HUES48 (cell line): Measurements from ENCODE around the gene ENPP6.
"Not testable (repeated sequence)": the region's sequence is repeated elsewhere in the genome, so short reads cannot be mapped to it uniquely, and the experiment has no call there.

Experiments
- H3K27ac ChIP-seq: one replicate; pipeline ENCODE4 v1.7.0; 2013; ENCODE audit warnings: low read depth, low read length, inconsistent platforms
- H3K27me3 ChIP-seq: 2 replicates; pipeline ENCODE4 v1.6.1; 2013; ENCODE audit warnings: mild to moderate bottlenecking, low read length; ENCODE audit not compliant: control insufficient read depth, insufficient read depth
- H3K36me3 ChIP-seq: 2 replicates; pipeline ENCODE4 v1.6.1; 2013; ENCODE audit warnings: low read length; ENCODE audit not compliant: control insufficient read depth, insufficient read depth
- H3K4me1 ChIP-seq: 2 replicates; pipeline ENCODE4 v1.6.1; 2013; ENCODE audit warnings: mild to moderate bottlenecking, low read length; ENCODE audit not compliant: control insufficient read depth, insufficient read depth
- H3K4me3 ChIP-seq: 2 replicates; pipeline ENCODE4 v1.5.1; 2013; ENCODE audit warnings: mild to moderate bottlenecking, low read depth, low read length
- H3K9ac ChIP-seq: 2 replicates; pipeline ENCODE4 v1.6.1; 2013; ENCODE audit warnings: mild to moderate bottlenecking, low read depth, low read length, moderate library complexity
- H3K9me3 ChIP-seq: 2 replicates; pipeline ENCODE4 v1.6.1; 2013; ENCODE audit warnings: low read length; ENCODE audit not compliant: control insufficient read depth, insufficient read depth

Gene ENPP6

DNA sequence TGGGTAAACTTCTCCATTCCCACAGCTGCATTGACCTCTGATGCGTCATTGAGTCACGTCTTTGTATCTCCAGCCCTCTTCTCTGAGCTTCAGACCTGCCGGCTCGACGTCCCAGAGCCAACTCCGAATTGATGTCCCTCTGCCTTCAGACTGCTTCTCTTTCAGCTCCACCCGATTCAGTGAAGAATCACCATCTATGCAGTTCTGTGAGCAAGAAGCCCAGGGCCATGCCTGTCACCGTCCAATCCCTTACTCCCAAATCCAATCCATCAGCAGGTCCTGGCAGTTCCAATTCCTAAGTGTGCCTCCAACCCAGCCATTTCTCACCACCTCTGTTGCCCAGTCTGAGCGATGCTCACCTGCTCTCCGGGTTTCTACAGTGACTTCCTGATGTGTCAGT is 70.7 kb downstream of the ENPP6 start:
- Histone ChIP-seq H3K9me3 (no peaks in the 10 kb centered on the region), H3K36me3 (no peaks in the 10 kb centered on the region), H3K9ac (no peak overlapping the region), H3K4me3 (no peak overlapping the region), H3K27ac (no peak overlapping the region), H3K27me3 (no peaks in the 10 kb centered on the region; the same call in 1 of the 2 replicates), H3K4me1 (no peaks in the 10 kb centered on the region; the same call in 1 of the 2 replicates)

DNA sequence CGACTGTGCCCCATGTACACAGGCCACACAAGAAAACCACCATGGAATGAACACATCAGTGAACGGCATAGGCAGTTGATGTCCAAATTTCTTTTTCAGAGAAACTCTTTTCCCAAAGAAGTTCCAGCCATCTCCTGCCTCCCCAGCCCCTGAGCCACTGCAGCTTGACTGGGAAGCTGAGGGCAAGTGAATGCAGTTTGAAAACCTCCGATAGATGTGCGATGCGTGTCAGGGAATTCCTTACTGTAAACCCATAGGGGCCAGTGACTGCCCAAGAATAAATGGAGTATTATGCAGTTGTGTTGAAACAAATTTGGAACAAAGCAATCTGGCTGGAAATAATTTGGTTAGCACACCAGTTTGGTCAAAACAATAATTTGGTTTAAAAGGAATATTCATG is 72.1 kb downstream of the ENPP6 start:
- Histone ChIP-seq H3K36me3 (no peaks in the 10 kb centered on the region), H3K4me1 (no peaks in the 10 kb centered on the region; the same call in 1 of the 2 replicates), H3K9ac (no peak overlapping the region), H3K9me3 (no peaks in the 10 kb centered on the region; the same call in 1 of the 2 replicates), H3K27ac (no peak overlapping the region), H3K4me3 (no peak overlapping the region), H3K27me3 (no peaks in the 10 kb centered on the region; the same call in 1 of the 2 replicates)

DNA sequence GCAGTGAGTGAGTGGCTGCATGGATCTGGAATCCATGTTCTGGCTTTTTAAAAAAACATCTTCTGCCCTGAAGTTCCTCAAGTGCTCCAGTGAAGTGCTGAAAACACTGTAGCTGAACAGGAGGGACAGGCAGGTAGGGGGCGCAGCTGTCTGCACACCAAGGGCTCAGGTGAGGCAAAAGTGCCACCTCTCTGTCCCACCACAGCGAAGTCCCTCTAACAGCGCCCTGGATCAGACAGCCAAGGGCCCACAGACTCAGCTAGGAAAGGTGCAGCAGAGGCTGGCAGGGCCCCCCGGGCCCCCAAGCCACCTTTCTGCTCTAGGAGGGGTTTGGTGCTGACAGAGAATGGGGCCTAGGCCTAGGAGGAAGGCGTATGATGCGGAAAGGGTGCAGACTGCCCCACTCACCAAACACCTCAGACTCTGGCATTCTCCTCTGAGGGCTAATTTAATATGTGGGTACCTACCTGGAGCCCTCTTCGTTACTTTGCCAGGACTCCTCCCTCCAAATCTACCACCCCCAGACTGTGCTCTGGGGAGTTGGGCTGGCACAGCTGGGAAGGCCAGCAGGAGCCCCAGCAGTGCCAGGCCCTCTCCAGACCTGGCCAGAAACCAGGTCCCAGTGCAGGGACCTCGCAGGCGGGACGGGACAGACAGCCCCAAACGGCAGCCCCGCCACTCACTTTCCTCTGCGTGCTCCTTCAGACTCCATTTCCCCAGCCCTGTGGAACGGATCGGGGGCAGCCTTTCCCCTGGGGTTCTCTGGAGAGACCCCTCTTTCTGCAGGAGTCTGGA is 73.7 kb downstream of the ENPP6 start:
- no peak overlapping the region for H3K27ac ChIP-seq
- no peaks in the 10 kb centered on the region; the same call in 1 of the 2 replicates for H3K4me1 ChIP-seq
- no peak overlapping the region for H3K9ac ChIP-seq
- H3K27me3 ChIP-seq, result no peaks in the 10 kb centered on the region; the same call in 1 of the 2 replicates
- H3K9me3 ChIP-seq, result no peaks in the 10 kb centered on the region; the same call in 1 of the 2 replicates
- H3K4me3 ChIP-seq, result no peak overlapping the region
- no peaks in the 10 kb centered on the region for H3K36me3 ChIP-seq

DNA sequence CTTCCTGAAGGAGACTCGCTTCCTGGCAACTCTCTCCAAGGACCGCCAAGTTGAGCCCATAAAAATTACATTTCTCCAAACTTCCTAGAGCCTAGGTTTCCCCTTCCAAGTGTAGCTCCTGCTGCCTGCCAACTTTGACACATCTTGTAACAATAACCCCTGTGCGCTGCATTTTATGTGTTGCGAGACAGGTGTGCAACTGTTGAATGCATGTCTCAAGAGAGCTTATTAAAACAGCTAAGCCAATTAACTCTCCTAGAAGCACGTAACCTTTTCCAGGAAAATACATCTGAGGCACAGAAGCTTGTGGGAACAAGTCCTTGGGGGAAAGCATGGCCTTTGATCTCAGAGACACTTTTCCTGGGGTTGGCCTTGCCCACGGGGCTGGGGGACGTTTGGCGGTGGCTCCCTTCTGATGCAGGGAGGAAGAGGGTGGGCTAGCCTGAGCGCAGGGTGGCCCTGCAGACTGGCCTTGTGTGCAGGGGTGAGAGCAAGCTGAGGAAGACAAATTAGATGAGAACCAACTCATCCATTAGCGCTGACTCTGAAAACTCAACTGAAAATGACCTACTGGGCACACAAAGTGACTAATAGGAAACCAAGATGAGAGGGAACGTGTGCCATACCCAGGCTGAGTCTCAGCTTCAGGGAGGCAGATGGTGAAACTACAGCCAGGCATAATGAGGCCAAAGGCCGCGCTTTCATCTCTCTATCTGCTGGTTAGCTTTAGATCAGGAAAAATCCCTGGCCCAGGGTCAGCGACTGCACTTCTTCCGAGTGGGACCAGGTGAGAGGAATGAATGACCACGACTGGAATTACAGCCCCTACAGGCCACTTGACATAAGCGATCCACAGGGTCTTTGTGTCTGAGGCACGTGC is 75.3 kb downstream of the ENPP6 start:
- H3K9me3 ChIP-seq, result peaks cover 5% of the 10 kb centered on the region
- H3K4me3 ChIP-seq, result no peak overlapping the region
- no peaks in the 10 kb centered on the region for H3K27me3 ChIP-seq
- H3K9ac ChIP-seq, result no peak overlapping the region
- H3K27ac ChIP-seq, result no peak overlapping the region
- no peaks in the 10 kb centered on the region for H3K36me3 ChIP-seq
- H3K4me1 ChIP-seq, result no peaks in the 10 kb centered on the region

DNA sequence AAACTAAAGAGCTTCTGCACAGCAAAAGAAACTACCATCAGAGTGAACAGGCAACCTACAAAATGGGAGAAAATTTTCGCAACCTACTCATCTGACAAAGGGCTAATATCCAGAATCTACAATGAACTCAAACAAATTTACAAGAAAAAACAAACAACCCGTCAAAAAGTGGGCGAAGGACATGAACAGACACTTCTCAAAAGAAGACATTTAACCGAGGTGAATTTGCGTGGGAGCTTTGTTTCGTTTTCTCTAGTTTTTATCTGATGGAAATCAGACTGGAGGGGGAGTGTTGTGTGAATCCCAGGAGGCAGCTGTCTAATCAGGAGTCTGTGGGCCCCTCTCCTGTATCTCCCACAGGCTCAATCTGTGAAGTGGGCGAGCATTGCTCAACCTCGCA is 76.8 kb downstream of the ENPP6 start:
- H3K4me3 ChIP-seq, H3K36me3 ChIP-seq, H3K9ac ChIP-seq, H3K4me1 ChIP-seq, H3K27ac ChIP-seq, H3K27me3 ChIP-seq: not testable (repeated sequence)
- H3K9me3 ChIP-seq, result peaks cover 13% of the 10 kb centered on the region

DNA sequence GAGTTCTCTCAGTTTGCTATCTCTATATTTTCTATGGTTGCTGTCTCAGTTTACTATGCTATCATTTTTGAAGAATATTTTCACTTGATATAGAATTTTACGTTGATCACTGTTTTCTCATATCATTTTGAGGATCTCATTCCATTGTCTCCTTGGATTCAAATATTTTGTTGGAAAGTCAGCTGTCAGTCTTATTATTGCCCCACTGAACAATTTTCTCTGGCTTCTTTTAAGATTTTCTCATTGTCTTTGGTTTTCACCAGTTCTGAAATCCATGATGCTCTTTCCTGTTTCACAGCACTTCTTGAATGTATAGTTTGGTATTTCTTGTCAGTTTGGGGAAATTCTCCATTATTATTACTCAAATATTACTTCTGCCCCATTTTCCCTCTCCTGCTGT is 81.1 kb downstream of the ENPP6 start:
- H3K36me3 ChIP-seq, result no peaks in the 10 kb centered on the region
- H3K9me3 ChIP-seq, result peaks cover 13% of the 10 kb centered on the region
- no peaks in the 10 kb centered on the region for H3K4me1 ChIP-seq
- H3K27me3 ChIP-seq, result no peaks in the 10 kb centered on the region
- H3K9ac ChIP-seq, result no peak overlapping the region
- H3K27ac ChIP-seq, result no peak overlapping the region
- no peak overlapping the region for H3K4me3 ChIP-seq

DNA sequence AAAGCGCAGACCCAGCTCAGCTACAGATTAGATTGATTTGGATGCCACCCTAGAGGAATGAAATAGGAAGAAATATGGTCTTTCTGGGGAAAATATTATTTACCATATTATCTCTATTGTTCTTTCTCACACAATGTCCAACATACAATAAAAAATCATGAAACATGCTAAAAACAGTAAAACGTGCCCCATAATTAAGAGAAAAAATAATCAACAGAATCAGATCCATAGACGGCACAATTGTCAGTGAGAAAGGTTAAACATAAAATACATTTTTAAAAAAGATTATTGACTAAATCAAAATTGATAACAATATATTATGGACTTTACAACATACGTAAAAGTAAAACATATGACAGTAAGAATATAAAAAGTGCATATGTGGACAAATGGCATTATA is 90.9 kb downstream of the ENPP6 start:
- H3K36me3 ChIP-seq, result no peaks in the 10 kb centered on the region
- H3K27ac ChIP-seq, result no peak overlapping the region
- H3K4me3 ChIP-seq, result no peak overlapping the region
- no peak overlapping the region for H3K9ac ChIP-seq
- no peaks in the 10 kb centered on the region for H3K9me3 ChIP-seq
- H3K27me3 ChIP-seq, result no peaks in the 10 kb centered on the region
- no peaks in the 10 kb centered on the region for H3K4me1 ChIP-seq

DNA sequence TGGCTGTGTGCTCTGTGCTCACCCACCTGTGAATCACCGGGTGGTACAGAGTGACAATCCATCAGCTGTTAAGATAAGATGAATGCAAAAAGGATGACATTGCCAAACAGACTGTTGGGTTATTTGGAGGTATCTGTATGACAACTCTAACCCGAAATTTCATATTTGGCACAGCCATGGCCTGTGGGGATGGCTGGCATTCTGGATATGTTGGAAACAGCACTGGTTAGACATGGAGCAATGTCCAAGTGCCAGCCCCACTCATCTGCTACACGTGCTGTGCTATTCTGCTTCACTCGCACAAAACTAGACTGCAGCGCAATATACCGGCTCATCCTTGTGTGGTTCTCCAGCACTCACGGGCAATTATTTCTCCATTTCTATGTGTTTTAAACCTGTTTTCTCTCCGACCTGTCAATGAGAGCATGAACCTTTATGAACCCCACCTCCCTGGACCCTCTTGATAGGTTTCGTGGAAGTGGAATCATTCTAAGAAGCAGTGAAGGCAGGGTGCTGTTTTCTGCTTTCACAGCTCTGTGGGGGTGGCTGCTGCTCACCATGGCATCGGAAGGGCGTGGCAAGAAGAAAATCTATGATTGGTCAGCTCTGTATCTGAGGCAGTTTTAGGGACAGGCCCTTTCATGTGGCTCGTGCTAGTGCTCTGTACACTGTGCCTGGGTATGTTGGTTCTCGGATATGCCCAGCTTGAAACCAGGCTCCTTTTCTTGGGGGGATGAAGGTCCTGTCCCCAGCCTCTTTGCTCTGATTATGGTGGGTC is 94.9 kb downstream of the ENPP6 start:
- Histone ChIP-seq H3K27ac (no peak overlapping the region), H3K9ac (no peak overlapping the region), H3K36me3 (no peaks in the 10 kb centered on the region), H3K4me1 (no peaks in the 10 kb centered on the region), H3K4me3 (no peak overlapping the region), H3K9me3 (no peaks in the 10 kb centered on the region), H3K27me3 (no peaks in the 10 kb centered on the region)

DNA sequence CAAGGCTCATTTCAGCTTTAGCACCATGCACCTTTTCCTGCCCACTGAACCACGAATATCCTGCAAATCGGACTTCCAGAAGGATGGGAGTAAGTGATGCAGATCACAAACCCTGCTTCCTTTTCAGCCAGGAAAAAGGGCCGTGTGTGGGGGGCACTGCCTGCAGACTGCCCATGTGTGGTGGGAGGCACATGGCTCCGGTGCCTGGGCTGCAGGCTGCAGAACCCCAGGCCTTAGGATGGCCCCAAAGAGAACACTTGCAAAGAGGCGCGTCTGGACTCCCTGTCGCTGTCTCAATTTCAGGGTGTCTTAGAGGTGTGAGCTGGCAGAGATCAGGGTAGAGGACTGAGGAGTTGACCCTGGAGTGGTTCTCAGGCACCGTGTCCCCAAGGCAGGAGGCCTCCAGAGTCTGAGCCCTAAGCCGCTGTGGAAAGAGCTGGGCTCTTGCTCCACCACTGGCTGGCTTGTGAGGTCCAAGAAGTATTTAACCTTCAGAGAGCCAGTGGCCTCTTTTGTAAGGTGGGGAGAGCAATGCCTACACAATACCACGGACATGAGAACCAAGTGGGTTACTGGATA is 97.0 kb downstream of the ENPP6 start:
- no peak overlapping the region for H3K9ac ChIP-seq
- H3K9me3 ChIP-seq, result no peaks in the 10 kb centered on the region
- H3K27ac ChIP-seq, result no peak overlapping the region
- H3K36me3 ChIP-seq, result no peaks in the 10 kb centered on the region
- no peaks in the 10 kb centered on the region for H3K27me3 ChIP-seq
- H3K4me3 ChIP-seq, result no peak overlapping the region
- no peaks in the 10 kb centered on the region for H3K4me1 ChIP-seq

DNA sequence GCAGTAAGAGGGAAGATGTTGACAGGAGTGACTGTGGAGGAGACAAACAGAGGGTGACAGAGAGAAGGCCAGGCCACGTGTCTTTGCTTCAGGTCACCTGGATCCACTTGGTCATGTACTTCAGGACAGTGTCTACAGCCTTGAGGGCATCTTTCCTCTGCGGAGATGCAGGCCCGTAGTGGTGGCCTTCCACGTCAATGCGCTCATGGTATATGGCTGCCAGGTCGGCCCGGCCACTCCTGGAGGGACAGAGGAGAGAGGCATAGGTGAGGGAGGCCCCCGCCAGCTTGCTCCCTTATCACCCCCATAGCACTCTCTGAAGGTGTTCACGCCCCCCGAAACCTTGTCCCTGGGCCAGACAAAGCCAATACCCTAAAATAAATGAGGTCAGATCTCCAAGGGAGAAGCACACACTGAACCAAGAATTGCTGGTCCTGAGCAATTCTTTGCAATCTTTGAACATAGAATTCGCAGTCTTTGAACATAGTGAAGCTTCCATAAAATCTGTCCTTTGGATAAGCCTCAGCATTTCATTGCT is 99.9 kb downstream of the ENPP6 start:
- no peaks in the 10 kb centered on the region for H3K27me3 ChIP-seq

More for the DNA sequence above, 99.9 kb downstream of the ENPP6 start:
- no peaks in the 10 kb centered on the region for H3K4me1 ChIP-seq
- H3K9me3 ChIP-seq, result no peaks in the 10 kb centered on the region
- no peak overlapping the region for H3K27ac ChIP-seq
- H3K4me3 ChIP-seq, result no peak overlapping the region
- no peaks in the 10 kb centered on the region for H3K36me3 ChIP-seq
- no peak overlapping the region for H3K9ac ChIP-seq
